Smooth muscle cell of the coronary artery (primary cell): ENCODE data around the gene S100A7. TPM values are rescaled to one million over a fixed set of nuclear protein-coding genes. Genes with fewer than 3 reads are reported as not detected.

ENCODE experiments used
- total RNA-seq: library from RNA; depleted of rRNA; stranded (reverse); fragments of >200 nt; gene quantifications from 2 replicates; pipeline ENCODE4 v1.2.3, GENCODE V29; 2014; ENCODE audit warnings: low replicate concordance

S100A7 gene
- not detected in 2 replicates for total RNA-seq

GRCh38 chr1:153460551-153460950, at the start of gene S100A7:
TSS of gene S100A7 (minus strand) at chr1:153460651. CDS start at chr1:153459013, 1,638 bp downstream.

GRCh38 chr1:153415850-153416570, 44.4 kb downstream of the S100A7 start, which contains the start of gene S100A7A:
TSS of gene S100A7A (plus strand) at chr1:153416520. CDS start at chr1:153418083, 1,563 bp downstream.

Other genes starting within 250 kb of the S100A7 start
- gene PRR9, start 243.1 kb downstream of the S100A7 start, total RNA-seq, result not detected in 2 replicates
- gene LORICRIN, start 201.0 kb downstream of the S100A7 start, total RNA-seq, result not detected in 2 replicates
- gene PGLYRP3, start 147.7 kb downstream of the S100A7 start, total RNA-seq, result not detected in 2 replicates
- not detected in 2 replicates for gene PGLYRP4, start 111.8 kb downstream of the S100A7 start, total RNA-seq
- gene S100A9, start 102.8 kb downstream of the S100A7 start, total RNA-seq, result not detected in 2 replicates
- not detected in 2 replicates for gene S100A12, start 85.0 kb downstream of the S100A7 start, total RNA-seq
- gene S100A8, start 69.6 kb downstream of the S100A7 start, total RNA-seq, result not detected in 2 replicates
- not detected in 2 replicates for gene S100A7A, start 44.1 kb downstream of the S100A7 start, total RNA-seq
- gene S100A6, start 75.3 kb upstream of the S100A7 start, total RNA-seq, result 1,802 and 2,597 TPM in 2 replicates
- not detected in 2 replicates for gene S100A5, start 80.3 kb upstream of the S100A7 start, total RNA-seq
- gene S100A4, start 85.2 kb upstream of the S100A7 start, total RNA-seq, result 109 and 280 TPM in 2 replicates
- gene S100A3, start 88.6 kb upstream of the S100A7 start, total RNA-seq, result 5.0 and 7.3 TPM in 2 replicates
- gene S100A2, start 105.2 kb upstream of the S100A7 start, total RNA-seq, result 1.1 and 3.5 TPM in 2 replicates
- 98.3 and 375 TPM in 2 replicates for gene S100A16, start 152.5 kb upstream of the S100A7 start, total RNA-seq
- 0.12 and 0.30 TPM in 2 replicates for gene S100A14, start 155.7 kb upstream of the S100A7 start, total RNA-seq
- 168 and 173 TPM in 2 replicates for gene S100A13, start 166.9 kb upstream of the S100A7 start, total RNA-seq
- 0.23 TPM in 1 of 2 replicates, not detected in the other for gene S100A1, start 167.8 kb upstream of the S100A7 start, total RNA-seq
- gene CHTOP, start 173.4 kb upstream of the S100A7 start, total RNA-seq, result 22.7 and 27.4 TPM in 2 replicates
- 26.4 and 55.4 TPM in 2 replicates for gene SNAPIN, start 198.1 kb upstream of the S100A7 start, total RNA-seq
- 126 and 196 TPM in 2 replicates for gene ILF2, start 210.3 kb upstream of the S100A7 start, total RNA-seq
- 0.08 and 19.8 TPM in 2 replicates for gene NPR1, start 218.0 kb upstream of the S100A7 start, total RNA-seq